Measurements from ENCODE around the gene PRND. TPM values are rescaled to one million over a fixed set of nuclear protein-coding genes. Genes with fewer than 3 reads are reported as not detected.

Gene PRND
- total and polyA plus RNA-seq, 10 of the 15 experiments (the other 5 are each of a cell fraction or from before 2014, with no cell fraction given): not detected

- CTCF ChIA-PET: interaction anchor here (1.1 to 1.5 kb wide), 2 partner anchors 23 to 89 kb away, joined by 4 to 6 read pairs; no protein-coding TSS in a partner anchor
- RAD21 ChIA-PET (ENCODE audit: unreplicated experiment): interaction anchor here (1.2 kb wide), 1 partner anchor 23 kb away, joined by 3 read pairs; no protein-coding TSS in a partner anchor
- no peak overlapping the region for H3K4me3 ChIP-seq
- intact Hi-C loops (cut with micrococcal nuclease; ENCODE audit: unreplicated experiment) (no loop called here), in situ Hi-C loops (cut with MboI) (no loop called here)
- no peaks in the 10 kb centered on the region for H3K79me2 ChIP-seq (ENCODE audit: control insufficient read depth, insufficient read depth, low read length)
- no peaks in the 10 kb centered on the region for H4K20me1 ChIP-seq (ENCODE audit: control insufficient read depth, insufficient read depth)
- DNase-seq (ENCODE audit: low read depth, low spot score) (no peak), FAIRE-seq (no peak), ATAC-seq (no peak)
- no peak overlapping the region for H3K9ac ChIP-seq (ENCODE audit: control insufficient read depth, insufficient read depth, low read length)
- POLR2A ChIA-PET: interaction anchor here (0.6 to 0.8 kb wide), 2 partner anchors 13 to 14 kb away, joined by 3 read pairs; no protein-coding TSS in a partner anchor
- WGBS (ENCODE audit: insufficient coverage, insufficient replicate concordance, low lambda C conversion rate, missing lambda C conversion rate): 91% methylated on average over 7 of the region's 7 CpGs
- no peak overlapping the region for H3K27ac ChIP-seq (ENCODE audit: control insufficient read depth, insufficient read depth)
- 0 out of 4 replicates have a peak, but pooled peaks cover 0 to 3% of the 10 kb centered on the region in 2 experiments for H3K36me3 ChIP-seq (ENCODE audit: control insufficient read depth in 2 of 2, insufficient read depth in 2 of 2, low read length in 1 of 2)
- no TSS peak for BruUV-seq (replicated peaks)
- H3K4me1 ChIP-seq (ENCODE audit: control insufficient read depth, insufficient read depth, low read length): no peaks in the 10 kb centered on the region
- TF ChIP-seq HDAC6 (IDR thresholded peaks at IDR 0.05; ENCODE audit: unreplicated experiment) (no peak), SREBF2 (IDR thresholded peaks at IDR 0.05; ENCODE audit: low read length) (no peak), GABPA (IDR thresholded peaks at IDR 0.05; ENCODE audit: low read depth) (no peak), BCL11A (IDR thresholded peaks at IDR 0.05; ENCODE audit: low read depth, low read length) (no peak), MYC (IDR thresholded peaks at IDR 0.05; ENCODE audit: insufficient read depth, insufficient read length, insufficient replicate concordance, low read length, severe bottlenecking) (no peak), ZBTB11 (CRISPR knock-in tag; IDR thresholded peaks at IDR 0.05) (no peak), JUND (IDR thresholded peaks at IDR 0.05; ENCODE audit: low read depth, low read length) (no peak), RAD51 (IDR thresholded peaks at IDR 0.05) (no peak), PAX8 (IDR thresholded peaks at IDR 0.05) (no peak), PML (IDR thresholded peaks at IDR 0.05; ENCODE audit: low read length) (no peak), POU2F2 (IDR thresholded peaks at IDR 0.05; ENCODE audit: borderline replicate concordance, low read depth, low read length) (no peak), NFYB (IDR thresholded peaks at IDR 0.05; ENCODE audit: insufficient read depth, low read depth, low read length) (no peak), RB1 (IDR thresholded peaks at IDR 0.05; ENCODE audit: borderline replicate concordance) (no peak), E2F8 (IDR thresholded peaks at IDR 0.05; ENCODE audit: low read depth, partially characterized antibody) (no peak), SP1 (IDR thresholded peaks at IDR 0.05; ENCODE audit: low read depth, low read length) (no peak)
- no peak overlapping the region for H3K4me2 ChIP-seq (ENCODE audit: control insufficient read depth, insufficient read depth)
- no peak overlapping the region for H2AFZ ChIP-seq (ENCODE audit: control insufficient read depth, low read depth, low read length)
- H3K9me3 ChIP-seq (replicated peaks; ENCODE audit: control insufficient read depth, insufficient read depth, low read length): no peaks in the 10 kb centered on the region
- SMC1A ChIA-PET (ENCODE audit: uncharacterized antibody, unreplicated experiment): no interaction called here
- no peaks in the 10 kb centered on the region for H3K27me3 ChIP-seq (replicated peaks in 1 of 2; ENCODE audit: control insufficient read depth in 2 of 2, insufficient read depth in 2 of 2, low read length in 1 of 2)
These were observed 24.4 kb upstream of the PRND start for GRCh38 chr20:4697189-4697830.
